Right forelimb (tissue), 1 donor: ENCODE results near the gene LAMA2.
A peak's percentile ranks its signal among the peaks of the same experiment; 100 is the strongest.

Experiments used
- DNase-seq: peaks from one replicate; pipeline ENCODE4 v3.0.0-alpha.2; 2018

LAMA2 gene

DNA sequence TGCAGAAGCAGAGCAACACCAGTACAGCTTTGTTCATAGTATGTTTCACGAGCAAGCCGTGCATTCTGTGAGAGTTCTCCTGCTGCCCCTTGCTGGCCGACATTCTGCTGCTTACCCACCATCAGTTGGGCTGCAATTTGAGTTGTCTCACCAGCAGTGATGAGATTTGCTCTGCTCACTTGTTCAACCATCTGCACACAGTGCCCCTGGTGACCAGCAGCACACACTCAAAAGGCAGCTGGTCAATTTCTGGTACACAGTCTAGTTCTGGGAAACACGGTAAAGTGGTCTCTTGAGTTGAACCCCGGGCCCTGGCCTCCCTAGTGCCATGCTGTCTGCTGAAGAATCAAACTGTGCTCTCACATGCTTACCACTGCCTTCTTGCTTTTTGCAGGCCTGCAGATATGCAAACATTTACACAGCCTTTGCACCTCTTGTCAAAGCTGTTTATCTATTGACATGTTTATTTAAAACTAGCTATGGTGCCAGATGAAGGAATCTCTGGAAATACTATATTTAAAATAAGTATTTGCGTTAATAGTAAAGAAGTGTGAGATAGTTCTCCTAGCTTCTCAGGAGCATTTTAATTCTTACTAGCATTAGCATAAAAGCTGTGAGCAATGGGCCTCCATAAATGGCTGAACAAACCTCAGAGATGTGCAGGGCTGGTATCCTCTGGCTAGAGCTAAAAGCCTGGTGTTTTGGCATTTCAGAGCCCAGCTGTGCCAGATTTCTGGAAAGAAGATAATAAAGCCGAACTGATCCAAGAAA is 592.7 kb downstream of the LAMA2 start:
- no peak for DNase-seq

DNA sequence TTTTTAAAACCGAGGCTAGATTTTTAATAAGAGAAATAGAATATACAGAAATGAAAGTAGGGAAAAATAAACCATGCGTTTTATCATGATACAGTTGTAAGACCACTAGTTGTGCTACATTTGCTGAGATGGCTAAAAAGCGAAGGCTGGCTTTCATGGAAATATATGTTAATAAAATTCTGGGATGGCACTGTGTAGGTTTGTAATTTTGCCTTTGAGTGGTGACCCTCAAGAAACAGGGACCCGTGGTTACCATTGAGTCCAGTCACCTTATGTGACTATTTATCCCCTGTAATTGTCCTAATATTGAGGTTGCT is 593.3 kb downstream of the LAMA2 start:
- DNase-seq, result no peak

DNA sequence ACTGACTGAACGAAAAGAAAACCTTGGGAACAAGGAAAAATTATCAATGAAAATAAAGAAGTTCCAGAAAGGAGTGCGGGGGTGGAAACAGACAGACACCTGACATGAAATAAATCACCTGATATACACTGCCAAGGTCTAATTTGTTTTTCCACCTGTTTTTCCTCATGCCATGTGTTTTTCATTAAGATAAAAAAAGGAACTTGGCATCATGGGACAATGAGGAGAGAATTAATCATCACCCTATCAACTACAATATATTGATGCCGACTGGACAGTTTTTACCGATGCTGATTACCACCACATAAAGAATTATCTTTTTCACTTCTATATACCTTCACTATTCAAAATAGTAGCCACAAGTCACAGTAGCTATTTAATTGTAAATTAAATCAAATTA is 593.9 kb downstream of the LAMA2 start:
- DNase-seq, result no peak

DNA sequence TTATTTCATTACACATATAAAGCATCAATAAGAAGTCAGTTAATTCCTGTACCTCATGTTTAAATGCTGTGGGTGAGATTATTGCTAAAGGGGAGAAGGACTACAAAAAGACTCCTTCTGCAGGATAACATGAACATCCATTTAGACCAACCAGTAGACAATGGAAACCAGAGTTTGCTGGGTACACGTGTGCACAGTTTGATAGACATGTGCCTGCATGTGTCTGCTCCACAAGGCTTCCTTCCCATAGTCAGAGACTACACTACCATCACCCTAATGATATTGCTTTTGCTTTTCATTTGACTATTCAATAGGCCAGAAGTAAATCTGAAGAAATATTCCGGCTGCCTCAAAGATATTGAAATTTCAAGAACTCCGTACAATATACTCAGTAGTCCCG is 595.4 kb downstream of the LAMA2 start:
- no peak for DNase-seq

DNA sequence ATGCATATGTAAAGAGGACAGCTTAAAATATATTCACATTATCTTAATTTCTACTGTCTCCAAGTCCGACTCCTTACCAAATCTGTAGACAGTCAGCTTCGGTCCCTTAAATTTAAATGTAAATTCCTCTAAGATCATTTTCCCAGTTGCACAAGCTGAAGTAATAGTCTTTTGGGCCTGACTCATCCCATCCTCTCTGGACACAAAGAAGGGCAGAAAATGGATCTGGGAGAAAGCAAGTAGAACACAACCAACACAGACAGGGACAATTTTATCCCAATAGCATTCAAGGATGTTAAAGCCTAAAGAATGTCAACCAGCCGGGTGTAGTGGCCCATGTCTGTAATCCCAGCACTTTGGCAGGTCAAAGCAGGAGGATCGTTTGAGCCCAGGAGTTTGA is 598.8 kb downstream of the LAMA2 start:
- no peak for DNase-seq

DNA sequence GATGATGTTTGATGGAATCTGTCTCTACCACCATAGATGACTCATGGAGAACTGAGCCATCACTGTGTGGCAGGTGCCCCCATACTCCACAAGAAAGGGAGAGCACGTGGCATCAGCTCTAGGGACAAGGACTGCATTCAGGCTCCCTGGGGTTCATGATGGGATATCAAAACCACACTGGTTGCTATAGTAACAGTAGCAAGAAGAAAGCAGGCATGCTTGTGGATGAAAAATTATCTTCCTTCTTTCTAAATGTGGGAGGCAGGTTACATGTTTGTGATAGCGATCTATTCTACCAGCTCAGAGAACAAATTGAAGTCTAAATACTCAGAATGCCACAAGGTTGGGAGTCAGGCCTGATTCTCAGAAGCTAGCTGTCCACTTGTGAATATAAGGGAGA is 602.8 kb downstream of the LAMA2 start:
- no peak for DNase-seq

DNA sequence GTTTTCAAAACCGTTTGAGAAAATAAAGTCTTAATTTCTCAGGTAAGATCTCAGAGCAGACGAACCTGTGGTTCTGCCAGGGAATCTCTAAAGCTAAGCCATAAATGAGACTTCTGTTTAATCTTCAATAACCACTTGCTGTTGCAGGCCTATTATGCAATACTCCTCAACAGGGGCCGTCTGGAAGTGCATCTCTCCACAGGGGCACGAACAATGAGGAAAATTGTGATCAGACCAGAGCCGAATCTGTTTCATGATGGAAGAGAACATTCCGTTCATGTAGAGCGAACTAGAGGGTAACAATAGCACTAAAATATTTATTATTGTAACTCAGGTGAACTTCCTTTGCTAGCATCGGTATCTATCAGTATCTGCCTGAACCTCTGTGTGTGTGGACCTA is 603.4 kb downstream of the LAMA2 start:
- no peak for DNase-seq

DNA sequence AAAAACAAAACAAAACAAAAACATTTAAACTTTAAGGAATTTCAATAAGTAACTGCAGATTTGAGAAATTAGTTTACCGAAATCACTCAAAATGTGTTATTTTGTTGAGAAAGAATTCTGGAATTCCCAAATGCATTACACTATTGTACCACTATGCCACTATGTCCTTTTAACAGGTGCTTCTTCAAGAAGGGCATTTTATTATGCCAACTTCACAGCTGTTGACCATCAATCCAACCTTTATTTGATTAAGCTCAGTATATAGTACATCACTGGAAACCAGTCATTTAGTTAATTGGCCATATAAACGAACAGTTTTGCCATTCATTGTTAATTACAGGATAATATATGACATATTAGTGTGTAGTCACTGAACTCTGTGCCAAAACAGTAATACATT is 605.4 kb downstream of the LAMA2 start:
- DNase-seq, result no peak

DNA sequence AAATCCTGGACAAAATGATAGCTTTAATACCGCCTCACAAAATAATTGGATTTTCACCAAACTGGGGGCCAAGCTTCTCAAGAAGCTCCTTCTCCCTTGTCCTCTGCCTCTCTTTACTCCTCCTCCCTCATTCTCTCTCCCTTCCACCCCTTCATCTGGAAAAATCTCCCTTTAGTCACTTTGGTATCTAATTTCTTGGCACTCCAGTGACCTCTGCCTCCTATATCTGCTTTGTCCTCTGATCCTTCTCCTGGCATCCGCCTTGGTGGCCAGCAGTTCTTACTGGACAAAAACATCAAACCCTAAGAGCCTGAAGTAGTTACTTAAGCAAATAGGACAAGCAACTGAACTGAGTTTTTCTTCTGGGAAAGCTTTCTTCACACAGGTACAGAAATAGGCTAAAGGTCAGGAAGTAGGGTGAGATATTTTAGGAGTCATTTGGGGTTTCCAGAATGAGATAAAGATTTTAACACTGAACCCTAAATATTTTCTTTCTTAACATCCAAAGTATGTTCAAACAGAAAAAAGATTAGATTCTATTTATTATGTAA is 606.4 kb downstream of the LAMA2 start:
- DNase-seq, result no peak

DNA sequence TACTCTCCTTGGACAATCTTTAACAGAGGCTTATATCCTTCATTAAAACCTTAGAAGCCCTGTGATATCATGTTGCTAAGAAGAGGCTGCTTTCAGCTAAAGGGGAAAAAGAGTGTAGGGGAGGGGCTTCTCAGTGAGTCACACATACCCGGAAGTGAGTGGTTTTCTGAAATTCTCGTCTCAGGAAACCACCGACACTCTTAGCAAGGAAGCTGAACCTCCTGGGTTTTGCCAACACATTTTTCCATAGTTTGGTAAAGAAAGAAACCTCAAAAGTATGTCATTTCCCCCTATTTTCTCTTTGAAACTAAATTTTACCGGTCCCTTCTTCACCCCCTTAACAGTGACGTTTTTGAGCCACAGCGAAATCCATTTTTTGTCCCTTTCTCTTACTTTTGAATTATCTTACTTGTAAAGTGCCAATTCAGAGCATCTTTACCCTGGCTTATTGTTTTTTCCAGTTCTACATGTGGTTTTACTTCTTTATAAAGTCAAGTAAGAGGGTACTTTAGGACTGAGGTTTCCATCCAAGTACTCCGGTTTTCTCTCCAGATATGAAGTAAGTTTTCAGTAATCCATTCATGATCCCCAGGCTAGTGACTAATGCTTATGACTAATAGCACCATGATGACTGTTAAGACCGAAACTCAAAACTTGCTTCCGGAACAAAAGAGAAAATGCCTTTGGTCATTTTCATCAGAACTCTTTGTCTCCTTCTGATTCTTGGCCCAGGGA is 607.8 kb downstream of the LAMA2 start:
- DNase-seq, result no peak

DNA sequence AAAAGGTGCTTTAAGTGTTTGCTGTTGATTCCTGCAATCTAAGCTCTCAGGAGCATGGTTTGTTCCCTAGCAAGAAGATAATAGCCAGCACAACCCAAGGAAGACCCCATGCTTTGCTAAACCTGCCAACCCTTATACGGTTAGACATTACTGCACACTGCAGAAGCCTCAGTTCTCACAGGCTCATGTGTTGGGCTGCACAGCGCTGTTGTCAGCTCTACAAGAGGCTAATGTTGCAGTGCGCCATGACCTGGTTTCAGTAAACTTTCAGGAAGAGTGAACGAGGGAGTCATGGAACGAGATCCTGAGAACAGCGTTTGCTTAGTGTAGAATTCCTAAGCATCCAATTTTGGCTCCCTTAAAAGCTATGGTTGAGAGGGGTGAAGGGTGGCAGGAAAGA is 608.5 kb downstream of the LAMA2 start:
- no peak for DNase-seq

DNA sequence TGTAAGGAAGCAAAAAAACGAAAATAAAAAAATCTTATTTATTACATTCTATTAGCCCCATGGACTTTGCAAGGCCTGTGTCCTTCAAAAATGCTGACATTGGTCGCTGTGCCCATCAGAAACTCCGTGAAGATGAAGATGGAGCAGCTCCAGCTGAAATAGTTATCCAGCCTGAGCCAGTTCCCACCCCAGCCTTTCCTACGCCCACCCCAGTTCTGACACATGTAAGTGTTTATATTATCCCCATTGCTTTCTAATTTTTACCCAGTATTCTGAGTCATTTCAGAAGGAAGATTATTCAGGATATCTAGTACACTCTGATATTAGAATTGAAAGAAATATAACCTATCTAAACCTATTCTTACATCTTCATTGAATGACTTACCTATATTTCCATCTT is 609.3 kb downstream of the LAMA2 start:
- DNase-seq, result no peak

DNA sequence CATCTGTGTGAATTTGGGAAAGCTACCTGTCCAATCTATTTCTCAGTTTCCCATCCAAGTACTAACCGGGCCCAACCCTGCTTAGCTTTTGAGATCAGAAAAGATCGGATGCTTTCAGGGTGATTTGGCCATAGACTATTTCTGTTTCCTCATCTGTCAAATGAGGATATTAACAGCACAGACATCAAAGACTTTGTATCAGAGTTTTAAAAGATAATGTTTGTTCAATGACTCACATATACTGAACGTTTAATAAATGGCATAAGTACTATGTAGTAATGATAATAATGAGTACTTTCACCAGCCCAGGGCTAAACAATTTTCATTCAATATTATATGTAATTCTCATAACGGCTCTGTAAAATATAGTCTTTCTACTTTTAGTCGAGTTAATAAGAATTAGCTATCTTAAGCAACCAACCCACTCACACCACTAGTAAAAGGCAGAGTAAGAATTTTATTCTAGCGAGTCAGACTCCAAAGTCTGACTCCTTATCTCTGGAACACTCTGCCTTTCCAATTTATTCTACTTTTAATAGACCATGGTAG is 610.5 kb downstream of the LAMA2 start:
- DNase-seq, result no peak

DNA sequence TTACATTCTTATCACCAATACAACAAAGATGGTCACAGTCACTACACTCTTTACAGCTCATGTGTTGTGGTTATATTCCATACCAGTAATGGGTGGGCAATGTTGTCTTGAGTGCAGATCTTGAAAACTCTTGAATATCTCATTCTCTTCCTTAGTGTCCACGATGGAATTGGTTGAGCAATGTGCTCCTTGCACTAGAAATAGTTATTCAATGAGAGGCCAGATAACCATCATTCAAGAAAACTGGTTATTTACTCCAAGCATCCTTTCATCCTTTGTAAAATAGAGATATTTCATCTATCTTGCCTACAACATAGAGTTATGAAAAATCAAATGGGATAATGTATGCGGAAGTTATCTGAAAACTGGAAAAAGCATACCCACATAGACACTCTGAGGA is 611.2 kb downstream of the LAMA2 start:
- DNase-seq, result no peak

DNA sequence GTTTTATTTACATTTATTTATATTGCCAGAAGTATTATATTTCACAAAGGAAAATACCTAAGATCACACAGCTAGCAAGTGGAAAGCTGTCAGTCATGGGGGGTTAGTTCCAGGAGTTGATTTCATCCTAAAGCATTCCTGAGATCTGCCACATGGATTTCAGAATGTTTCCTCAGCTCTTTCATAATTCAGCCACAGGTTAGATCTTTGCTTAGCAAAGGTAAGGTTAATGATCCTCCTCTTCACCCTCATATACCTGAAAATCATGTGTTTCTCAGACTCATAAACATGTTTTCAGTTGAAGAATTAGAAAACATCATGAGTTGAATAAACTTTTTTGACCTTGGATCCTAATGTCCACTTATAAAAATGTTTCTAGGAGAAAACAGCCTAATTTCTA is 611.6 kb downstream of the LAMA2 start:
- DNase-seq, result no peak

DNA sequence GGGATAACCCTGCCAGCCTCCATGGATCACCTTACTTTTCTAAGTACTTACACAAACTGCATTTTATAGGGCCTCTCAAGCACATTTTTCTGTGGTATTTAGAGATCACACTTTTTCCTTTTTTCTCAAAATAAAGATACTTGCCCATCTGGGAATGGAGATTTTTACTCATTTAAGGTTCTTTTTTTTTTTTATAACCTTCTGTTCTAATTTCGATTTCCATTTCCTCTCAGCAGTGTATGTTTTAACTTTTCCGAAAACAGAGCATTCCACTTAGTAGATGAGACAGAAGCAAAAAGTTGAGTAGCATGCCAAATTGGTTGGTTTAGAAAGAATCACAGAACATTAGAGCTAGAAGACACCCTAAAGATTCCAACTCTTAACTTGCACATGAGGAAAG is 612.7 kb downstream of the LAMA2 start:
- no peak for DNase-seq

DNA sequence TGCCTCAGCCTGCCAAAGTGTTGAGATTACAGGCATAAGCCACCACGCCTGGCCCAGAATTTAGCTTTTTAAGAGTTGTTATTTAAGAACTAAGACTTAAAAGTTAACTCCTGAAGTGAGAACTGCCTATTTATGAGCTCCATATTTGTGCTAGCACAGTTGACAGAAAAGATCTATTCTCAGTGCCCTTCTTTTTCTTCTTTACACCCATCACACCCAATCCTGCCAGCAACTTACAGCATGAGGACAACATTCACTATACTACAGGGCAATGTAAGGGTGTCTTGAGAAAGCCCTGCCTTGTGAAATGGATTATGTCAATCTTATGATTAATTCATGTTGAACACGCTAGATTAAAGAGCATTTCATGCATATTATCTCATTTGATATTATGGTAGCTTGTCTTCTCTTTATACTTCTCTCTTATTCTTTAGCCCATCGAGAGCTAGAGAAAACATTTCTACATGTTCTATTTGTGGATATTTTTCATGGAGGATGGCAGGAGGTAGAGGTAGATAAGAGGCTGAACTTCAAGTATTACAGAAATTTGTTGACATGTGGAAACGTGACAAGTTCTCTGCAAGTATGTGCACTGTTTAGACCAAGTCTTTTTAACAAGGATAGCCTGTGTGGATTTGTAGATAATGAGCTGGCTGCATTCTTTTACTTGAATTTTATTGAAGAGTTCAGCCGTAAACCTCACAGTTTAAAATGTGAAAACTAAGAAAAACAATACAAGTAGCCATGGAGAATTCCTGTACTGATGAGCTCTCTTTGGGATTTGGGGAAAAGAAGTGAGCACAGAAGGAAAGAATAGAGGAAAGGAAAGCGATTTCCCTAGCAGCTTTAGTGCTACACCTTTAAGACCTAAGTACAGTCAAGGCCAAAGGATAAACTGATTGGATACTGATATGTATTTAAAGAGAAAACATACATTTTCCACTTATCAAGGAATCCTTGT is 614.8 kb downstream of the LAMA2 start:
- DNase-seq, result no peak

DNA sequence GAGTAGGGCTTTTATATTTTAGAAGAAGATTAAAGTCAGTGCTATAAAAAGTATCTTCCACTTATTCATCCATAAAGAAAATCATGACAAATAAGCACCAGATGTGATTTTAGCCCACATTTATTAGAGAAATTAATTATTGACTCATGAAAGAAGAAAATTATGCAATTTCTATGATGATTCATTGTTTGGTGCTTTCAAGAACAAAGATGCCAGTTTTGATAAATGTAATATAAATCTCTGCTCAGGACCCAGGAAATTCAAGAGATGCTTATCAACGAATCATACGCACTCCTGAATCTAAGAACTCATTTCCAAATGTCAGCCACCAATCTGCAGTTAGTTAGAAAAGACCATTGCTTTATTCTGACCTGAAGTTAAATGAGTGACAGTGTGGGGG is 615.6 kb downstream of the LAMA2 start:
- no peak for DNase-seq

DNA sequence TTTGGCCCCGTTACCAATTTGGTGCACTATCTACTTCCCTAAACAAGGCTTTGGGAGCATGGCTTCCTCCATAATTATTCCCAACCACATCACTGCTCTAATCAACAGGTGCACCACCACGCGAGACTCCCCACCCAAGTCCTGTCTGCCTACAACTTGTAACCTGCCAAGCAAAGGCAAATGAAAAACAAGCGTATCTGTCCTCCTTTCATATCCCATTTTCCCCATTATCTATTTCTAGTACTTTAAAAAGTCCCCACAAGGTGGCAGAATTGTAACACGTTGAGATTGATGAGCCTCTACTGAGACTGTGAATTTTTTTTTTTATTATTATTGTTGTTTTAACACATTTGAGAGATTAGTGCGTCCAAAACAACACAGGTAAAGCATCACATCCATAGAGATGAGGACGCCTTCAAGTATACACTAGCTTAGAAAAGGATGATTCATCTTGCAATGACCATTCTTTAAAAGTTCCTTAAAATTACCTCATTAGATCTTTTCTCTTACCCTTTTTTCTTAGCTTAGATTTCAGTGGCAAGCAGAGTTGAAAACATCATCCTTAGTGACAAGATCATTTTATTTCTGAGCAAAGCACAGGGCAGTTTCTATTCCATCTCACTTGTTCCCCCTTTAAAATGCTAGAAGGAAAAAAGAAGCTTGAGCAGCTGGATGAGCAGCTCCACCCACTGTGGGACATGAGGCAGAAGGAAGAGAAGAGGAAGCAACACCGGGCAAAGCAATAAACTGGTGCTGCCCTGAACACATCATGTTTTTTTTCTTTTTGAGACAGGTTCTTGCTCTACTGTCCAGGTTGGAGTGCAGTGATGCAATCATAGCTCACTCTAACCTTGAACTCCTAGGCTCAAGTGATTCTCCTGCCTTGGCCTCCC is 616.3 kb downstream of the LAMA2 start:
- DNase-seq, result no peak

DNA sequence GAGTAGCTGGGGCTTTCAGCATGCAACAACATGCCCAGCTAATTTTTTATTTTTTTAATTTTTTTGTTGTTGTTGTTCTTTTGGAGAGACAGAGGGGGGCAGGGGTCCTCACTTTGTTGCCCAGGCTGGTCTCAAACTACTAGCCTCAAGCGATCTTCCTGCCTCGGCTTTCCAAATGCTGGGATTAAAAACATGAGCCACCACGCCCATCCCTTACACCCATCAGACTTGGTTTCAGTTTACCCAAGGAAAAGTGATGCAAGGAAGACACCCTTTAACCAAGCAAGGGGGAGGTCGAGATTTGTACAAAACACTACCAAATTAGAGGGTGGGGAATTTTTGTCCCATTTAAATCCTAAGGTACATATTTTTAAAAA is 616.9 kb downstream of the LAMA2 start:
- DNase-seq, result no peak

DNA sequence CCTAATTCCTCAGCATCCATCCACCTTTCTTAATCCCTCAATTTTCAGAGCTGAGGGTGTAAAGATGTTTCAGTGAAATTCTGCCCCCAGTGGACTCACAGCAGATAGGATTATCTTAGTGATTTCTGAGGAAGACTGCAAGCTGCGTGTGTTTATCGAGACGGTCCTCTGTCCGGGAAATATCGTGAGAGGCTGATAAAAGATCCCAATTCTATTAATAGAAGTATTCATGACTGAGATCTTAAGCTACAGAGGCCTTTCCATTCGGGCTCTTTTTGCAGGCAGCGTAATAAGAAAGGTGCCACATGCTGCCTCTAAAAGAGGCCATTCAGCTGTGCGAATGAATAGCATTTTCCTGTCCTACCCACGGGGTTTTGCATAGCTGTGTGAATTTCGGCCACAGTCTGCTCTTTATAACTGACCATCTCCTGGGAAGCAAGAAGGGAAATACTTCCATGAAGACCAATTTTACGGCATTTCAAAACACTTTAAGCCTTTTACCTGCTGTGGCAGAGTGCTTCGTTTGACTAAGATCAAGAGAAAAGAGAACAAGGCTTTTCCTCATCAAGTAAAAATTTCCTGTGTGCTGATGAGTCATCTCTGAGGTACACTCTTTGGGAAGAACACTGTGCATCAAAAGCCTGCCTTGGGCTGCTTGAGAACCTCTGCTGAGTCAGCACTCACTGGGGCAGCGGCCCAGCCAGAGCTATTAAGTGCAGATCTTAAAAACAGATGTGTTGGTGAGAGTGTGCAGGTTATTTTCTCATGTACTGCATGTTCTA is 618.2 kb downstream of the LAMA2 start:
- DNase-seq, result peak; percentile 79
